Measurements from ENCODE around the gene GRK4. TPM values are rescaled to one million over a fixed set of nuclear protein-coding genes. Genes with fewer than 3 reads are reported as not detected.

GRK4 gene
- total RNA-seq, 3 donors from 2014 or later (not counting 1 experiment from before 2014, with no cell fraction given): 2.0 to 6.4 (median 5.1) TPM

DNA sequence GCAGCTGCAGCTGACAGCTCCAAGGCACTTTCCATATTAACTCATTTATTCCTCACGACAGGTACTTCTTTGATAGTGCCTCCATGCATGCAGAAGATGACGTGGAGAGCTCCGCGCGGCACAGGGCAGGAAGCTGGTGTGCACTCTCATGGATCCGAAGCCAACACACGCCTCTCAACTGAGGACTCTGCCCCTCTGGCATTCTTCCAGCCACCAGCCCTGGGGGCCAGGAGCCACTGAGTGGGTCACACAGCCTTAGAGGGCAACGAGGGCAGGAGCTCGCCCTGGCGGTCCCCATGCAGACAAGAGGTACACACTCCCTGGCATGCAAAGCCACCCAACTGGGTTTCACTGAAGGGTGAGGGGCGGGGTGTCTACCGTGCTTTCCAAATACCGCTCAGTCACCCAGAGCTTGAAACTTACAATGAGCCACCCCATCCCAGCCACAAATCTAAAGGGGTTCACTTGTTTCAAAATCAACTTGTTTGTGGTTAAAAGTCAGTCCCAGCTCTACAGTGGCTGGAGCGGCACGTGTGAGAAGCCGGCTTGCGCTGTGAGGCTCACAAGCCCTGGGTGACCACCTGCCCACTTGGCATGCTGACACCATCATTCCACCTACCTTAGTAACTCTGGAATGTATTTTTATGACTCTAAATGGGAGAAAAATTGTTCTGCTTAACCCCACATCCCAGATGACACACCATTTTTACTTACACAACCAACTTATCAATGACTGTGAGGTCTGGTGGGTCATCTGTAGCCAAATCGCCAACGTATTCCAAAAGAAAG is 16.4 kb upstream of the GRK4 start:
- Mint-ChIP-seq H3K4me1 (peaks cover 0 to 23% of the 10 kb centered on the region in 2 donors), H3K27me3 (ENCODE audit: low read depth in 2 of 2) (no peaks in the 10 kb centered on the region), H3K4me3 (no peak overlapping the region), H3K9me3 (no peaks in the 10 kb centered on the region), H3K36me3 (peaks cover 24% of the 10 kb centered on the region), H3K27ac (no peak overlapping the region)
- Histone ChIP-seq H3K36me3 (ENCODE audit: control insufficient read depth, insufficient read depth, low read length) (peaks cover 69% of the 10 kb centered on the region), H3K27ac (ENCODE audit: low read length) (no peak overlapping the region), H3K9me3 (ENCODE audit: control insufficient read depth, insufficient read depth, low read length) (no peaks in the 10 kb centered on the region), H3K27me3 (ENCODE audit: control insufficient read depth, insufficient read depth, low read length) (no peaks in the 10 kb centered on the region), H3K4me1 (ENCODE audit: control insufficient read depth, insufficient read depth, low read length) (peaks cover 13% of the 10 kb centered on the region), H3K4me3 (ENCODE audit: low read length) (no peak overlapping the region)
- ATAC-seq (no peak), DNase-seq (no peak)
- intact Hi-C loops (cut with micrococcal nuclease): no loop called here
- TF ChIP-seq, protein P1, sequence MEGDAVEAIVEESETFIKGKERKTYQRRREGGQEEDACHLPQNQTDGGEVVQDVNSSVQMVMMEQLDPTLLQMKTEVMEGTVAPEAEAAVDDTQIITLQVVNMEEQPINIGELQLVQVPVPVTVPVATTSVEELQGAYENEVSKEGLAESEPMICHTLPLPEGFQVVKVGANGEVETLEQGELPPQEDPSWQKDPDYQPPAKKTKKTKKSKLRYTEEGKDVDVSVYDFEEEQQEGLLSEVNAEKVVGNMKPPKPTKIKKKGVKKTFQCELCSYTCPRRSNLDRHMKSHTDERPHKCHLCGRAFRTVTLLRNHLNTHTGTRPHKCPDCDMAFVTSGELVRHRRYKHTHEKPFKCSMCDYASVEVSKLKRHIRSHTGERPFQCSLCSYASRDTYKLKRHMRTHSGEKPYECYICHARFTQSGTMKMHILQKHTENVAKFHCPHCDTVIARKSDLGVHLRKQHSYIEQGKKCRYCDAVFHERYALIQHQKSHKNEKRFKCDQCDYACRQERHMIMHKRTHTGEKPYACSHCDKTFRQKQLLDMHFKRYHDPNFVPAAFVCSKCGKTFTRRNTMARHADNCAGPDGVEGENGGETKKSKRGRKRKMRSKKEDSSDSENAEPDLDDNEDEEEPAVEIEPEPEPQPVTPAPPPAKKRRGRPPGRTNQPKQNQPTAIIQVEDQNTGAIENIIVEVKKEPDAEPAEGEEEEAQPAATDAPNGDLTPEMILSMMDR (IDR thresholded peaks at IDR 0.05): no peak
- 95% methylated on average over 19 of the region's 19 CpGs for whole genome bisulfite sequencing (ENCODE audit: insufficient coverage)

DNA sequence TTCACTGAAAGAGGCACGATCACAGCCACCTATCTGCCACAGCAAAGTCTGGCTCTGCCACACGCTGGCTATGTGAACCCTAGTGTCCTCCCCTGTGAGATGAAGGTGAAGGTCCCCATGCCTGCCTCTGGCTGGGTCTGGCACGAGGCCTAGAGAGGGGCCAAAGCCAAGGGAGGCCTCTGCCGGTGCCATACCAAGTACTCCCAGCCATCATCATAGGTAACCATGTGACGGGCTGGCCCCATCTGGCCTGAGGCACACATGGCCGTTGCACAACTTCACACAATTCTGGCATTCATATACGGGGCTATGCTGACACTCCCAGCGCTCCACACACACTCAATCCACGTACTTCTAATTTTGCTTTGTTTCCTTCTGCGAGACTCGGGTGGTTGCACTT is 15.4 kb upstream of the GRK4 start:
- H3K27ac ChIP-seq (ENCODE audit: low read length): no peak overlapping the region
- H3K4me1 ChIP-seq (ENCODE audit: control insufficient read depth, insufficient read depth, low read length): peaks cover 4% of the 10 kb centered on the region
- peaks cover 0 to 13% of the 10 kb centered on the region in 2 donors for H3K4me1 Mint-ChIP-seq
- no peak overlapping the region for H3K4me3 Mint-ChIP-seq
- no peaks in the 10 kb centered on the region for H3K9me3 Mint-ChIP-seq
- no peak overlapping the region for H3K27ac Mint-ChIP-seq
- 96% methylated on average over 11 of the region's 11 CpGs for WGBS (ENCODE audit: insufficient coverage)
- DNase-seq: no peak
- TF ChIP-seq, protein P1 (IDR thresholded peaks at IDR 0.05): no peak
- H3K27me3 ChIP-seq (ENCODE audit: control insufficient read depth, insufficient read depth, low read length): no peaks in the 10 kb centered on the region
- peaks cover 74% of the 10 kb centered on the region for H3K36me3 ChIP-seq (ENCODE audit: control insufficient read depth, insufficient read depth, low read length)
- intact Hi-C loops (cut with micrococcal nuclease): no loop called here
- no peaks in the 10 kb centered on the region for H3K9me3 ChIP-seq (ENCODE audit: control insufficient read depth, insufficient read depth, low read length)
- no peak for ATAC-seq
- peaks cover 25% of the 10 kb centered on the region for H3K36me3 Mint-ChIP-seq
- no peaks in the 10 kb centered on the region for H3K27me3 Mint-ChIP-seq (ENCODE audit: low read depth in 2 of 2)
- no peak overlapping the region for H3K4me3 ChIP-seq (ENCODE audit: low read length)

DNA sequence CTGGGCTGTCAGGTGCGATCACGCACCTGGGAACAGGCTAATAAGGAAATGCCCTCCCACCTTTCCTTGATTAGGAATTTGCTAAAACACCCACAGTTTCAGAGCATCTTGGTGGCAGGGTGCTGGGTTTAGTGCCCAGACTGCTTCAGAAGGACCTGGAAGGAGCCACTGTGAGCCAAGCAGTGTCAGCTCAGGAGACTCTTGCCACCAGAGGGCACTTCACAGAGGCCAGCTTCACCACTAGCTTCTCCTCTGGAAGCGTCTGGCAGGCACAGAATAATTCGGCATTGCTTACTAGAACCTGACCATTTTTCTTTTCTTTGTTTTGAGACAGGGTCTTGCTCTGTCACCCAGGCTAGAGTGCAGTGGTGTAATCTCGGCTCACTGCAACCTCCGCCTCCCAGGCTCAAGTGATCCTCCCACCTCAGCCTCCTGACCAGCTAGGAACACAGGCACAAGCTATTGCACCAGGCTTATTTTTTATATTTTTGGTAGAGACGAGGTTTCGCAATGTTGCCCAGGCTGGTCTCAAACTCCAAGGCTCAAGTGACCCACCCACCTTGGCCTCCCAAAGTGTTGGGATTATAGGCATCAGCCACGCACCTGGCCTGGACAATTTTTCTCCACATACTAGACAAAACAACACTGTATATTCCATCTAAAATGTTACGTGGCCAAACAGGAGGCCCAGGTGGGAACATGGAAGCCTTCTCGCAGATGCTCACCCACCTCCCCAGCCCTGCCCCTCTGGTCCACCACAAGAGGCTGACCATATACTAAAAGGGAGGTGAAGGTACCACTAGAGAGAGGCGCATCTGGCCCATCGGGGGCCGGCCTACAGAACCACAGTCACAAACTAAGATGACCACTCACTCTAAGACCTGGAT is 14.2 kb upstream of the GRK4 start:
- TF ChIP-seq, protein P1 (IDR thresholded peaks at IDR 0.05): no peak
- Histone ChIP-seq H3K9me3 (ENCODE audit: control insufficient read depth, insufficient read depth, low read length) (no peaks in the 10 kb centered on the region), H3K4me3 (ENCODE audit: low read length) (no peak overlapping the region), H3K27ac (ENCODE audit: low read length) (no peak overlapping the region), H3K36me3 (ENCODE audit: control insufficient read depth, insufficient read depth, low read length) (peaks cover 78% of the 10 kb centered on the region), H3K4me1 (ENCODE audit: control insufficient read depth, insufficient read depth, low read length) (no peaks in the 10 kb centered on the region), H3K27me3 (ENCODE audit: control insufficient read depth, insufficient read depth, low read length) (no peaks in the 10 kb centered on the region)
- Mint-ChIP-seq H3K4me1 (peaks cover 0 to 10% of the 10 kb centered on the region in 2 donors), H3K27ac (no peak overlapping the region), H3K4me3 (no peak overlapping the region), H3K36me3 (peaks cover 33% of the 10 kb centered on the region), H3K9me3 (no peaks in the 10 kb centered on the region), H3K27me3 (ENCODE audit: low read depth in 2 of 2) (no peaks in the 10 kb centered on the region)
- DNase-seq (peak in 1 of 2 donors; percentile 42), ATAC-seq (peak in 1 of 3 donors; percentile 40)
- intact Hi-C loops (cut with micrococcal nuclease): no loop called here
- 95% methylated on average over 14 of the region's 14 CpGs for WGBS (ENCODE audit: insufficient coverage)
